Trophoblast cell (in vitro differentiated cells and primary cell): ENCODE measurements around the gene CDC42EP5.
"Not testable (repeated sequence)": the region's sequence is repeated elsewhere in the genome, so short reads cannot be mapped to it uniquely, and the experiment has no call there.

ENCODE experiments used
- DNase-seq, 2 donors: peaks; one replicate each; pipeline ENCODE4 v3.0.0-alpha.2; 2016
- H2AFZ ChIP-seq: 2 replicates; pipeline ENCODE4 v1.6.1; 2013; ENCODE audit warnings: low read length, moderate library complexity, mild to moderate bottlenecking; ENCODE audit not compliant: insufficient read depth, poor library complexity
- H2AK5ac ChIP-seq: 2 replicates; pipeline ENCODE4 v1.6.1; 2013; ENCODE audit warnings: mild to moderate bottlenecking, low read length
- H2BK120ac ChIP-seq: 2 replicates; pipeline ENCODE4 v1.6.1; 2013; ENCODE audit warnings: low read length, mild to moderate bottlenecking, moderate library complexity; ENCODE audit not compliant: insufficient read depth, poor library complexity
- H2BK12ac ChIP-seq: 2 replicates; pipeline ENCODE4 v1.6.1; 2013; ENCODE audit warnings: mild to moderate bottlenecking, low read length, moderate library complexity
- H2BK5ac ChIP-seq: 2 replicates; pipeline ENCODE4 v1.6.1; 2013; ENCODE audit warnings: low read length, low read depth, moderate library complexity, mild to moderate bottlenecking; ENCODE audit not compliant: poor library complexity
- H3K14ac ChIP-seq: 2 replicates; pipeline ENCODE4 v1.6.1; 2013; ENCODE audit warnings: mild to moderate bottlenecking, low read length
- H3K18ac ChIP-seq: 2 replicates; pipeline ENCODE4 v1.6.1; 2013; ENCODE audit warnings: mild to moderate bottlenecking, low read length
- H3K23ac ChIP-seq: 2 replicates; pipeline ENCODE4 v1.6.1; 2013; ENCODE audit warnings: low read length
- H3K27ac ChIP-seq: 2 replicates; pipeline ENCODE4 v1.5.1; 2013; ENCODE audit warnings: low read depth, mild to moderate bottlenecking, inconsistent platforms, low read length, moderate library complexity
- H3K27me3 ChIP-seq: 2 replicates; pipeline ENCODE4 v1.6.1; 2013; ENCODE audit warnings: inconsistent platforms, mild to moderate bottlenecking, low read length, moderate library complexity; ENCODE audit not compliant: insufficient read depth
- H3K36me3 ChIP-seq, 2 experiments: 1 replicate in 1 of 2; 2 replicates in 1 of 2; pipeline ENCODE4 v1.6.1; 2013; ENCODE audit warnings: low read length in 2 of 2, mild to moderate bottlenecking in 2 of 2, moderate library complexity in 1 of 2; ENCODE audit not compliant: insufficient read depth in 2 of 2, control insufficient read depth in 1 of 2
- H3K4ac ChIP-seq: 2 replicates; pipeline ENCODE4 v1.6.1; 2013; ENCODE audit warnings: low read depth, mild to moderate bottlenecking, low read length, moderate library complexity
- H3K4me1 ChIP-seq, 2 experiments: 1 replicate in 1 of 2; 2 replicates in 1 of 2; pipeline ENCODE4 v1.6.1; 2013; ENCODE audit warnings: low read length in 2 of 2, mild to moderate bottlenecking in 2 of 2, moderate library complexity in 1 of 2; ENCODE audit not compliant: insufficient read depth in 2 of 2, control insufficient read depth in 1 of 2
- H3K4me2 ChIP-seq: 2 replicates; pipeline ENCODE4 v1.6.1; 2013; ENCODE audit warnings: inconsistent platforms, mild to moderate bottlenecking, low read length, moderate library complexity
- H3K4me3 ChIP-seq: 2 replicates; pipeline ENCODE4 v1.5.1; 2013; ENCODE audit warnings: mild to moderate bottlenecking, low read depth, low read length, inconsistent platforms
- H3K79me1 ChIP-seq: one replicate; pipeline ENCODE4 v1.6.1; 2013; ENCODE audit warnings: low read length
- H3K79me2 ChIP-seq: 2 replicates; pipeline ENCODE4 v1.6.1; 2013; ENCODE audit warnings: low read length, mild to moderate bottlenecking; ENCODE audit not compliant: control insufficient read depth, insufficient read depth, poor library complexity
- H3K9ac ChIP-seq: 2 replicates; pipeline ENCODE4 v1.6.1; 2013; ENCODE audit warnings: mild to moderate bottlenecking, low read length
- H3K9me3 ChIP-seq: 2 replicates; pipeline ENCODE4 v1.6.1; 2013; ENCODE audit warnings: low read depth, mild to moderate bottlenecking, control low read depth, inconsistent platforms, low read length; ENCODE audit not compliant: insufficient read depth
- H4K12ac ChIP-seq: 2 replicates; pipeline ENCODE4 v1.6.1; 2013; ENCODE audit warnings: low read depth, mild to moderate bottlenecking, low read length, moderate library complexity
- H4K8ac ChIP-seq: 2 replicates; pipeline ENCODE4 v1.6.1; 2013; ENCODE audit warnings: low read depth, mild to moderate bottlenecking, low read length, moderate library complexity
- H4K91ac ChIP-seq: one replicate; pipeline ENCODE4 v1.6.1; 2013; ENCODE audit warnings: low read depth, mild to moderate bottlenecking, low read length, moderate library complexity
- WGBS: extraction: QIAGEN DNeasy Blood & Tissue Kit; methylation state at CpG from one replicate; pipeline ENCODE4 v1.1.7; 2013; ENCODE audit warnings: missing lambda C conversion rate; ENCODE audit not compliant: insufficient read length, insufficient coverage; ENCODE audit errors: extremely low coverage; 5-methylcytosine and 5-hydroxymethylcytosine counted together

Gene CDC42EP5

GRCh38 chr19:54502518-54503048 lies 29.5 kb upstream of the CDC42EP5 start, which contains the start of gene LAIR2:
Gene LAIR2, plus strand, starts transcription at chr19:54502831. Its CDS starts 88 bp downstream, at chr19:54502919.
- Histone ChIP-seq H3K9ac (no peak within 1 kb of the TSS), H3K4me2 (no peak within 1 kb of the TSS), H4K91ac (no peak within 1 kb of the TSS), H2AK5ac (no peak within 1 kb of the TSS), H2BK5ac (no peak within 1 kb of the TSS), H2AFZ (no peak within 1 kb of the TSS), H3K14ac (no peak within 1 kb of the TSS), H3K23ac (no peak within 1 kb of the TSS), H3K9me3 (peaks cover 27% of the 10 kb centered on the region), H3K18ac (no peak within 1 kb of the TSS), H2BK12ac (no peak within 1 kb of the TSS), H3K4me3 (no peak within 1 kb of the TSS), H3K27ac (no peak within 1 kb of the TSS), H2BK120ac (no peak within 1 kb of the TSS), H4K12ac (no peak within 1 kb of the TSS), H3K79me2 (no peaks in the 10 kb centered on the region), H3K36me3 (no peaks in the 10 kb centered on the region), H3K4ac (no peak within 1 kb of the TSS), H4K8ac (no peak within 1 kb of the TSS), H3K27me3 (no peaks in the 10 kb centered on the region), H3K79me1 (no peaks in the 10 kb centered on the region), H3K4me1 (no peaks in the 10 kb centered on the region)
- no CpG with 5 or more reads among the region's 14 CpGs for WGBS
- peak; percentile 50 to 85 for DNase-seq

GRCh38 chr19:54498451-54498772 lies 25.3 kb upstream of the CDC42EP5 start:
- not testable (repeated sequence) for H2BK5ac ChIP-seq, H4K8ac ChIP-seq, H3K4me3 ChIP-seq, H2AFZ ChIP-seq, H3K18ac ChIP-seq, H3K14ac ChIP-seq, H3K4me1 ChIP-seq, H4K12ac ChIP-seq, H3K4me2 ChIP-seq, H3K9ac ChIP-seq, H3K79me2 ChIP-seq, H4K91ac ChIP-seq, H3K4ac ChIP-seq, H2BK12ac ChIP-seq, H3K36me3 ChIP-seq, H3K27me3 ChIP-seq, H3K79me1 ChIP-seq, H2BK120ac ChIP-seq, H3K23ac ChIP-seq, H2AK5ac ChIP-seq, DNase-seq, H3K27ac ChIP-seq
- peaks cover 21% of the 10 kb centered on the region for H3K9me3 ChIP-seq
- WGBS: no CpG with 5 or more reads among the region's 9 CpGs

- H2AFZ ChIP-seq, H3K14ac ChIP-seq, H3K79me2 ChIP-seq, H2BK12ac ChIP-seq, H3K4me2 ChIP-seq, H3K79me1 ChIP-seq, H4K8ac ChIP-seq, H3K27me3 ChIP-seq, H3K18ac ChIP-seq, H3K4me3 ChIP-seq, H2BK120ac ChIP-seq, H3K9ac ChIP-seq, DNase-seq, H4K91ac ChIP-seq, H4K12ac ChIP-seq, H3K4ac ChIP-seq, H3K23ac ChIP-seq, H3K4me1 ChIP-seq, H2BK5ac ChIP-seq, H3K36me3 ChIP-seq, H3K27ac ChIP-seq, H2AK5ac ChIP-seq: not testable (repeated sequence)
- peaks cover 22% of the 10 kb centered on the region for H3K9me3 ChIP-seq
- no CpG with 5 or more reads among the region's 15 CpGs for WGBS
These were observed 24.8 kb upstream of the CDC42EP5 start for GRCh38 chr19:54497747-54498450.

- no CpG with 5 or more reads among the region's 5 CpGs for WGBS
- H2AFZ ChIP-seq, H3K4ac ChIP-seq, H2BK5ac ChIP-seq, H3K23ac ChIP-seq, H2BK12ac ChIP-seq, H3K14ac ChIP-seq, H3K79me1 ChIP-seq, H3K4me1 ChIP-seq, H4K8ac ChIP-seq, H4K12ac ChIP-seq, H2AK5ac ChIP-seq, H2BK120ac ChIP-seq, H3K27ac ChIP-seq, H3K27me3 ChIP-seq, DNase-seq, H3K4me3 ChIP-seq, H3K79me2 ChIP-seq, H3K4me2 ChIP-seq, H3K36me3 ChIP-seq, H3K18ac ChIP-seq, H3K9ac ChIP-seq, H4K91ac ChIP-seq: not testable (repeated sequence)
- H3K9me3 ChIP-seq: peaks cover 22% of the 10 kb centered on the region
These were observed 22.2 kb upstream of the CDC42EP5 start for GRCh38 chr19:54495284-54495683.
